ENCODE data around the gene RNF227. TPM values are rescaled to one million over a fixed set of nuclear protein-coding genes. Genes with fewer than 3 reads are reported as not detected.
"Not testable (repeated sequence)": the region's sequence is repeated elsewhere in the genome, so short reads cannot be mapped to it uniquely, and the experiment has no call there.

RNF227 gene
- total and polyA plus RNA-seq, 2 donors from 2014 or later = 2.5 TPM

DNA sequence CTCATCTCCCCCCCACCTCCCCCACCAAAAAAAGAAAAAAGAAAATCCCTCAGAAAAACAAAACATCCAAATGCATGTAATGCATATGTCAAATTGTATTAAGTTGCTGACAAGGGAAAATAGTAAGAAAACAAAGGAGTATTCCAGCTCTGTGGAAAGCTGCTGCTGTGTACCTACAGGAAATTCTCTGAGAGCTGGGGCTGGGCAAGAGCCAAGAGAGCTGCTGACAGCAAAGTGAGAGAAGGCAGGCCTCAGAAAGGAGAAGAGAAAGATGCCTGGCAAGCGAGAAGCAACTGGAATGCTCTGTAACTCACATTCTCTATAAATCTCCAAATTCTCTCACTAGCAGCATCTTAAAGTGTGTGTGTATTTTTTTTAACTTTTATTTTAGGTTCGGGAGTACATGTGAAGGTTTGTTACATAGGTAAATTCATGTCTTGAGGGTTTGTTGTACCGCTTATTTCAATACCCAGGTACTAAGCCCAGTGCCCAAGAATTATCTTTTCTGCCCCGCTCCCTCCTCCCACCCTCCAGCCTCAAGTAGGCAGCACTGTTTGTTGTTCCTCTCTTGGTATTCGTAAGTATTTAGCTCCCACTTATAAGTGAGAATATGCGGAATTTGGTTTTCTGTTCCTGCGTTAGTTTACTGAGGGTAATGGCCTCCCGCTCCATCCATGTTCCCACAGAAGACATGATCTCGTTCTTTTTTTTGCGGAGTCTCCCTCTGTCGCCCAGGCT lies 40.3 kb upstream of the RNF227 start:
- Histone ChIP-seq H3K9me3 (ENCODE audit: control insufficient read depth in 2 of 3, insufficient read depth in 1 of 3, low read length in 3 of 3) (no peaks in the 10 kb centered on the region), H3K4me1 (ENCODE audit: control insufficient read depth in 2 of 3, insufficient read depth in 2 of 3, low read depth in 1 of 3, low read length in 3 of 3) (no peaks in the 10 kb centered on the region), H3K9ac (ENCODE audit: low read length in 3 of 3) (no peak overlapping the region), H3K27me3 (ENCODE audit: control insufficient read depth, insufficient read depth, low read length) (no peaks in the 10 kb centered on the region), H3K27ac (ENCODE audit: low read depth in 2 of 2, low read length in 2 of 2) (no peak overlapping the region), H3K36me3 (ENCODE audit: control insufficient read depth in 2 of 3, insufficient read depth in 3 of 3, low read length in 3 of 3) (no peaks in the 10 kb centered on the region), H3K4me3 (ENCODE audit: low read length in 3 of 3) (no peak overlapping the region)
- peak in 3 of 5 donors; percentile 14 to 69 (median 26) for DNase-seq
- TF ChIP-seq, protein P1, sequence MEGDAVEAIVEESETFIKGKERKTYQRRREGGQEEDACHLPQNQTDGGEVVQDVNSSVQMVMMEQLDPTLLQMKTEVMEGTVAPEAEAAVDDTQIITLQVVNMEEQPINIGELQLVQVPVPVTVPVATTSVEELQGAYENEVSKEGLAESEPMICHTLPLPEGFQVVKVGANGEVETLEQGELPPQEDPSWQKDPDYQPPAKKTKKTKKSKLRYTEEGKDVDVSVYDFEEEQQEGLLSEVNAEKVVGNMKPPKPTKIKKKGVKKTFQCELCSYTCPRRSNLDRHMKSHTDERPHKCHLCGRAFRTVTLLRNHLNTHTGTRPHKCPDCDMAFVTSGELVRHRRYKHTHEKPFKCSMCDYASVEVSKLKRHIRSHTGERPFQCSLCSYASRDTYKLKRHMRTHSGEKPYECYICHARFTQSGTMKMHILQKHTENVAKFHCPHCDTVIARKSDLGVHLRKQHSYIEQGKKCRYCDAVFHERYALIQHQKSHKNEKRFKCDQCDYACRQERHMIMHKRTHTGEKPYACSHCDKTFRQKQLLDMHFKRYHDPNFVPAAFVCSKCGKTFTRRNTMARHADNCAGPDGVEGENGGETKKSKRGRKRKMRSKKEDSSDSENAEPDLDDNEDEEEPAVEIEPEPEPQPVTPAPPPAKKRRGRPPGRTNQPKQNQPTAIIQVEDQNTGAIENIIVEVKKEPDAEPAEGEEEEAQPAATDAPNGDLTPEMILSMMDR (IDR thresholded peaks at IDR 0.05; ENCODE audit: borderline replicate concordance, extremely low read depth, insufficient read depth) = no peak
- intact Hi-C loops (cut with DNase I) = no loop called here
- no peak for FAIRE-seq

DNA sequence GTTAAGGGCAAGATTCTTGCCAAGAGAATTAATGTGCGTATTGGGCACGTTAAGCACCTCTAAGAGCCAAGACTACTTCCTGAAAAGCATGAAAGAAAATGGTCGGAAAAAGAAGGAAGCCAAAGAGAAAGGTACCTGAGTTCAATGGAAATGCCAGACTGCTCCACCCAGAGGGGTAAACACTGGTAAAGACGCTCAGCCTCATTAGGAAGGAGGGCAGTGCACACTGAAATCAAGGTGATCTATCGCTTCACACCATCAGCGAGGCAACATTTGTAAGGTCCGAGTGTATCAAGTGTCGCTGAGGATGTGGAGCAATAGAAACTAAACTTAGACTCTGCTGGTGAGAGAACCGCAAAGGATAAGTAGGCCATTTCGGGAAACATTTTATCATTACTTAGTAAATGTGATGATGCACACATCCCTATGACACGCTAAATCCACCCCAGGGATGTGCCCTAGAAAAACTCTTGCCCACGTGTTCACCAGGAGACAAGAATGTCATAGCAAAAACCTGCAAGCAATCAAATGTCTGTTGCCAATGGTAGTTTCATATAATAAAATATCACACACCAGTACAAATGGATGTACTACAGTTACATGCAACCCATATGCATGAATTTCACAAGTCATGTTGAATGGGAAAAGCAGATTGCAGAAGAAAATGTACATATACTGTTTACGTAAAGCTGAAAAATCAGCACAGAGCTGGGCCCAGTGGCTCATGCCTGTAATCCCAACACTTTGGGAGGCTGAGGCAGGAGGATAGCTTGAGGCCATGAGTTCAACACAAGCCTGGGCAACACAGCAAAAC lies 39.5 kb upstream of the RNF227 start:
- Histone ChIP-seq H3K9me3 (ENCODE audit: control insufficient read depth in 2 of 3, insufficient read depth in 1 of 3, low read length in 3 of 3) (no peaks in the 10 kb centered on the region), H3K9ac (ENCODE audit: low read length in 3 of 3) (no peak overlapping the region), H3K27me3 (ENCODE audit: control insufficient read depth, insufficient read depth, low read length) (no peaks in the 10 kb centered on the region), H3K4me3 (ENCODE audit: low read length in 3 of 3) (no peak overlapping the region), H3K36me3 (ENCODE audit: control insufficient read depth in 2 of 3, insufficient read depth in 3 of 3, low read length in 3 of 3) (no peaks in the 10 kb centered on the region), H3K4me1 (ENCODE audit: control insufficient read depth in 2 of 3, insufficient read depth in 2 of 3, low read depth in 1 of 3, low read length in 3 of 3) (no peaks in the 10 kb centered on the region), H3K27ac (ENCODE audit: low read depth in 2 of 2, low read length in 2 of 2) (no peak overlapping the region)
- DNase-seq = no peak
- no peak for FAIRE-seq
- intact Hi-C loops (cut with DNase I) = no loop called here
- TF ChIP-seq, protein P1 (IDR thresholded peaks at IDR 0.05; ENCODE audit: borderline replicate concordance, extremely low read depth, insufficient read depth) = no peak

GRCh38 chr17:7953266-7953665 lies 37.2 kb upstream of the RNF227 start:
- FAIRE-seq; DNase-seq; H3K4me3 ChIP-seq (ENCODE audit: low read length in 3 of 3); H3K36me3 ChIP-seq (ENCODE audit: control insufficient read depth in 2 of 3, insufficient read depth in 3 of 3, low read length in 3 of 3); H3K27me3 ChIP-seq (ENCODE audit: control insufficient read depth, insufficient read depth, low read length); H3K27ac ChIP-seq (ENCODE audit: low read depth in 2 of 2, low read length in 2 of 2); H3K4me1 ChIP-seq (ENCODE audit: control insufficient read depth in 2 of 3, insufficient read depth in 2 of 3, low read depth in 1 of 3, low read length in 3 of 3); intact Hi-C loops (cut with DNase I); H3K9ac ChIP-seq (ENCODE audit: low read length in 3 of 3); H3K9me3 ChIP-seq (ENCODE audit: control insufficient read depth in 2 of 3, insufficient read depth in 1 of 3, low read length in 3 of 3): not testable (repeated sequence)

GRCh38 chr17:7951143-7951792 lies 35.2 kb upstream of the RNF227 start:
- Histone ChIP-seq H3K9ac (ENCODE audit: low read length in 3 of 3) (no peak overlapping the region), H3K36me3 (ENCODE audit: control insufficient read depth in 2 of 3, insufficient read depth in 3 of 3, low read length in 3 of 3) (peaks cover 3 to 13% (median 10%) of the 10 kb centered on the region in 3 donors), H3K4me1 (ENCODE audit: control insufficient read depth in 2 of 3, insufficient read depth in 2 of 3, low read depth in 1 of 3, low read length in 3 of 3) (no peaks in the 10 kb centered on the region), H3K27ac (ENCODE audit: low read depth in 2 of 2, low read length in 2 of 2) (no peak overlapping the region), H3K27me3 (ENCODE audit: control insufficient read depth, insufficient read depth, low read length) (no peaks in the 10 kb centered on the region), H3K4me3 (ENCODE audit: low read length in 3 of 3) (no peak overlapping the region), H3K9me3 (ENCODE audit: control insufficient read depth in 2 of 3, insufficient read depth in 1 of 3, low read length in 3 of 3) (no peaks in the 10 kb centered on the region)
- FAIRE-seq = no peak
- intact Hi-C loops (cut with DNase I) = no loop called here
- TF ChIP-seq, protein P1 (IDR thresholded peaks at IDR 0.05; ENCODE audit: borderline replicate concordance, extremely low read depth, insufficient read depth) = no peak
- DNase-seq = no peak

Data from kidney (tissue), 14 donors.